Measurements from ENCODE around the gene BICD2.

- TF ChIP-seq CTCF (IDR thresholded peaks at IDR 0.05; ENCODE audit: borderline replicate concordance, extremely low read depth, low read length, poor library complexity, severe bottlenecking) (no peak), EZH2 (IDR thresholded peaks at IDR 0.05; ENCODE audit: borderline replicate concordance, low read depth, low read length, severe bottlenecking) (no peak)
Measured at GRCh38 chr9:92748233-92748497, 16.5 kb downstream of the BICD2 start.
